OCI-LY7 (cell line): ENCODE results near the gene CDK5.

Source experiments
- CTCF ChIP-seq: fragments of 200-600 bp; sonication (generic); conservative IDR thresholded peaks from 2 replicates; pipeline ENCODE4 v1.5.1; 2014; ENCODE audit warnings: mild to moderate bottlenecking, antibody characterized with exemption, low read length, moderate library complexity, mixed read lengths
- EZH2phosphoT487 ChIP-seq: fragments of 200-600 bp; sonication (generic); IDR thresholded peaks from 2 replicates; pipeline ENCODE4 v1.6.1; 2018; ENCODE audit warnings: low read depth, borderline replicate concordance, mild to moderate bottlenecking, mixed run types, antibody characterized with exemption, low read length, moderate library complexity, mixed read lengths

DNA sequence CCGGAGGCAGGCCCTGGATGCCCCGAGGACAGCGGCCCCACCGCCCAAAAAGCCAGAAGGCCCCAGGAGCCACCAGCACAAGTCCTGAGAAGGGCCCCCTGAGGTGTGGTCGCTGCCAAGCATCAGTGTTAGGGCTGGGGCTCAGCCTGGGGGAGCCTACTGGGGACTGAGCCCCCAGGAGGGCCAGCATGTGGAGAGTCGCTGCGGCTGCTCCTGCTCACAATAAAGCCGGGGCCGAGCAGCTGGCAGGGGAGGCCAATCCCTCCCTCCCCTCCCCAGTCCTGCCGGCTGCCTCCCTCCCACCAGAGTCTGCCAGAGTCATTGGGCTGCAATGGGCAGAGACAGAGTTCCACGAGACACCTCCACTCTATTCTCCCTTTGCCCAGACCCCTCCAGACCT lies 12.4 kb downstream of the CDK5 start:
- TF ChIP-seq CTCF (no peak), EZH2phosphoT487 (no peak)
